Measurements from ENCODE around the gene SIMC1.

- TF ChIP-seq CTCF (IDR thresholded peaks at IDR 0.05) (no peak), POLR2AphosphoS5 (IDR thresholded peaks at IDR 0.05; ENCODE audit: low read depth, low read length) (no peak), SIN3A (IDR thresholded peaks at IDR 0.05; ENCODE audit: borderline replicate concordance, insufficient read depth, low read depth, low read length) (no peak), REST (IDR thresholded peaks at IDR 0.05; ENCODE audit: insufficient read depth in 1 of 2, low read depth in 2 of 2, low read length in 1 of 2) (no peak)
Observed at GRCh38 chr5:176369934-176370711, 131.9 kb downstream of the SIMC1 start.

Measured in Panc1 (cell line).